GM19467 (cell line): Measurements from ENCODE around the gene ZNF593.

Experiments
- ATAC-seq: cut with Tn5 transposase; IDR thresholded peaks from one replicate; pipeline ENCODE4 v1.9.1; 2021; ENCODE audit warnings: mild to moderate bottlenecking, moderate library complexity; ENCODE audit not compliant: unreplicated experiment

The ZNF593 gene

DNA sequence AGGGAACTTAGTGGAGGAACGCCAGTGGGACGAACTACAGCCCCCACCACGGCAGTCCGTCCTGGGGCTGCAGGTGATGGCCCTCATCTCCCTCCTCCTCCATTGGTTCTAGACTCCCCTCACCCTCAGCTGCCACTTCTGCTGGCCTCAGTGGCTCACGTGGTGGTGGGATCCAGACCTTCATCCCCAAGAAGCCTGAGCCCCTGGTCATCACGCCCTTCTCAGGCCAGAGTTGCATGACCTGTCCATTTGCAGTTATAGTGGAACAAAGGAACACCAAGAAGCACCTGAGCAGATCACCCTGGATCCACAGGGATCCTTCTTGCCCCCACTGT is 23.8 kb upstream of the ZNF593 start:
- ATAC-seq, result no peak

DNA sequence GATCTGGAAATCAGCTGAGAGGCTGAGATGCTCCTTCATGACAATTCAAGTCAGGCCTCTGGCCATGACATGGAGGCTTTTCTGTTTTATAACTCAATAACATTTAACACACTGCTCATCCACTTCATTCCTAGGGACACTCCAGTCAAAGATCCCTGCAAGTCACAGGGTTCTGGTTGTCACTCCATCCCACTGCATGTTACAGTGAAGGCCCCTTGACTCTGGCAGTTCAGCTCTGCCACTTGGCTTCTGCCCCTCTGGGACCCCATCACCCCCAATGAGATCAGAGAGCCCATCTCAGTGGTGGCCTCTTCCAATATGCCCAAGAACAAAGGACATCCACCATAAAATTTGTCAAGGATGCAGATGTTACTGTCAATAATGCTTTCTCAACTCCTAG is 20.8 kb upstream of the ZNF593 start:
- no peak for ATAC-seq

DNA sequence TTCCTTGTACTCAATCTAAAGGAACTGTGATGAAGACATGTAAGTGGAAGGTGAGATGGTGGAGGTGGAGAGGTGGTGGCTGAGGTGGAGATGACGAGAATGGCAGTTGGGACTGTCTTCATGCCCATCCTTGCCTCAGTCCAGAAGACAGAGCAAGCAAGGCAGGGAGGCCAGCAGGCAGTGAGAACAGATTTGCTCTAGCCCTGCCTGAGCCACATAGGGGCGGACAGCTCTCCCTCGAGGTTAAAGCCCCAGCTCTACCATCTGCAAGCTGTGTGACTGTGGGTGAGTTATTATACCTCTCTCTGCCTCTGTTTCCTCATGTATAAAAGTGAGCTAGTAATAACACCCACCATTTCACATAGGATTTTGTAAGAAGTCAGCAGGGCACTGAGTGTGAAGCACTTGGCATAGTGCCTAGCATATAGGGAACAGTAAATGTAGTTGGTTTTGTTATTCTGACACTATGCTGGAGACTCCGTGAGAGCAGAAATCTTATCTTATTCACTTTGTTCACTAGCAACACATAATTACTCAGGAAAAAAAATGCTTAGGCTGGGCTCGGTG is 15.7 kb upstream of the ZNF593 start:
- ATAC-seq, result no peak

DNA sequence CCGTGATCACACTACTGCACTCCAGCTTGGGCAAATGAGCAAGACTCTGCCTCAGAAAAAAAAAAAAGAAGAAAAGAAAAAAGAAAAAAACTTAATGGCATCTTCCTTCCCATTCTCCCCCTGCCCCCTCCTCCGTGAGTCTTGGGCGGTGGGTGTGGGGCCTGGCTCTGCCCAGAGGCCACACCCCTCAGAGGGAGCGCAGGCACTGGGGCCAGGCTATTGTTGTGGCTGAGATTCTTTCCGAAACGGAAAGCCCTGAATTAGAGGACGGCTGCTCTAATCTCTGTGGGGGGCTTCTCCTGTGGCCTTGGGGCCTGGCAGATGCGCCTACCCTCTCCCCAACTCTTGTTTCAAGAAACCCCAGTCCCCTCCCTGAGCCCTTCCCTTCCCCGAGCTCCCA is 15.0 kb upstream of the ZNF593 start:
- no peak for ATAC-seq

DNA sequence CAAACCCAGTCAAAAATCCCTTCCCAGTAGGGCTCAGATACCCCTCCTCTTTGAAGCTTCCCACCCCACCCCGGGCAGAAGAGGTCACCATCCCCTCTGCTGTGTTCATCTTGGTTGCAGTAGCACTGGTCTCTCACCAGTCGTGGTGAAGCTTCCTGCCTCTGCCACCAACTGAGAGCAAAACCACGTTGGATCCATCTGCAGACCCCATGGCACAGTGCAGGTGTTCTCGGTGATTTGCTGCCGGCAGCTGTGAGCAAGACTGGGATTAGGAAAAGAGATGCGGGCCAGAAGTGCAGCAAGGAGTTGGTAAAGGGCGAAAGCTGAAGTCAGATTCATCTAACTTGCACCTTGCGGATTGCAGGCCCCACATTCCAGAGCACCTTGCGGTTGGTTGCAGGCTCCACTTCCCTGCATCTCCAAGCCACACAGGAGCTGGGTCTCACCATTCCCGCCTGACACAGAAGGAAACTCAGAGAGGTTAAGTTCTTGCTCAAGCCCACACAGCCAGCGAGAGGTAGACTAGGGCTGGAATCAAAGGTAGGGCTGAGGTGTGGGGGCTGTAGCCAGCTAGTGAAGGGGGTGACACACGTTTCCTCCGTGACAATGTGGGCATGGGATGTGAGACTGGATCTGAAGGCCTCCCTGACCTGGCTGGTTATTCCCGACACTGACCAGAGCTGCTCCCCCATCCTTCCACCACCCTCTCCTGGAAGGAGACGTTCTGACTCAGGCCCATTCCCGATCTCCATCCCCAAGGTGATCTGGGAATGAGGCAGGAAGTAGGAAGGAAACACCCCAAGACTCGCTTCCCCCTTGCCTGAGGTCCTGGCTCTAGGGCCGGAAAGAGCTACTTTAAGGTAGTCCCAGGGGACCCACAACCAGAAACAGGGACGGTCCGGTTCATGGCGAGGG is 14.1 kb upstream of the ZNF593 start:
- no peak for ATAC-seq

DNA sequence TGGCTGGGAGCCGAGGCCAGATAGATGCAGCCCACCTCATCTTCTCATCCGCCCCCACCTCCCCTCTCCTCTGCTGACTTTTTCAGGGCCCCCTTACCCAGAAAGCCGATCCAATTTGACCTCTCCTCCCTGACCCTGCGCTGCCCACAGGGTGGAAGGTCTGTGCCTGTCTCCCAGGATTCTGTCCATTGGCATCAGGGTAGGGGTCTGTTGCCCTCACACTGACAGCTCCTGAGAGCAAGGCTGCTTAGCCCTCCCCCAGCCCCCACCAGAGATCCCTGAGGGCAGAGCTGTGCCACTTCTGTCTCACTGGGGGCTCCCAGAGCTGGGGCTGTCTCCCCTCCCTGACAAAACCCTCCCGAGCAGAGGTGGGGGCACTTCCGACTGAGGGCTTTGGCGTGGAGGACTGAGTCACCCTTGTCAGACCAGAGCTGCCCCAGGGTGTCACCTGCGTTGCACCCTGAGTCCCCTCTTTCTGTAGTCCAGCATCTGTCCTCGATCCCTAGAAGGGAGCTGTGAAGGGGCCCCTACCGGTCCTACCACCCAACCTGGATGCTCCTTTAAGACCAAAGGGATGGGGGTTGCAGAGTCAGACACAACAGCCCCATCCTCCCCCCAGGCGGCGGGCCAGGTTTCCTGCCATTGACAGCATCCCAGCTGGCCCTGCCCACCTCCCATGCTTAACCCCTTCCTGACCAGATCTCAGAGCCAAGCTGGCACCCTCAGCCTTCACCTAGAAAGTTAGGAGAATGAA is 13.2 kb upstream of the ZNF593 start:
- ATAC-seq, result no peak

DNA sequence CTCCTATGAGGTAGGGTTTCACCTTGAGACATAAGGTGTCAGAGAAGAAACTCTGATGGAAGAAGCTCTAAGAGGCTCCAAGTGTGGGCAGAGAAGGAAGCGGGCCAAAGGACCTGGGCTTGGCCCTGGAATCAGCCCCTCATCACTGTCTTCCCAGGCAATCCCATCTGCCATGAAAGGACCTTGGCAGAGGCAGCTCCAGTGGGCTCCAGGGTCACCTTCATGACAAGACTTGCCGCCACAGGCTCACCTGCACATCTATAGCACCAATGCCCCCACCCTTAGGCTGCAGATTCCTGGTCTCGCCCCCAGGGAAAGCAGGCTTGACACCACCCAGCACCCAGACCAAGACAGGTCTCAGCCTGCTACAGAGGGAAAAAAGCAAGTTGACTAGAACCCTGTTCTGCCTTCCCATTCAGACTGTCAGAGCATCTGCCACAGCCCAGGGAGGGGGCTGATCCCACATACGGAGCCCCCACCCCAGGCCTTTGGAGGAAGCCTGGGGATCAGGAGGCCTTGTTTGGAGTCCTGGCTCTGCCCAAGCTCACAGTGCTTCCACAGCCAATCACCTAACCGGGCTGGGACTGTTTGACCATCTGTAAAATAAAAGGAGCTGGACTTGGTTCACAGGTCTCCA is 11.3 kb upstream of the ZNF593 start:
- no peak for ATAC-seq

DNA sequence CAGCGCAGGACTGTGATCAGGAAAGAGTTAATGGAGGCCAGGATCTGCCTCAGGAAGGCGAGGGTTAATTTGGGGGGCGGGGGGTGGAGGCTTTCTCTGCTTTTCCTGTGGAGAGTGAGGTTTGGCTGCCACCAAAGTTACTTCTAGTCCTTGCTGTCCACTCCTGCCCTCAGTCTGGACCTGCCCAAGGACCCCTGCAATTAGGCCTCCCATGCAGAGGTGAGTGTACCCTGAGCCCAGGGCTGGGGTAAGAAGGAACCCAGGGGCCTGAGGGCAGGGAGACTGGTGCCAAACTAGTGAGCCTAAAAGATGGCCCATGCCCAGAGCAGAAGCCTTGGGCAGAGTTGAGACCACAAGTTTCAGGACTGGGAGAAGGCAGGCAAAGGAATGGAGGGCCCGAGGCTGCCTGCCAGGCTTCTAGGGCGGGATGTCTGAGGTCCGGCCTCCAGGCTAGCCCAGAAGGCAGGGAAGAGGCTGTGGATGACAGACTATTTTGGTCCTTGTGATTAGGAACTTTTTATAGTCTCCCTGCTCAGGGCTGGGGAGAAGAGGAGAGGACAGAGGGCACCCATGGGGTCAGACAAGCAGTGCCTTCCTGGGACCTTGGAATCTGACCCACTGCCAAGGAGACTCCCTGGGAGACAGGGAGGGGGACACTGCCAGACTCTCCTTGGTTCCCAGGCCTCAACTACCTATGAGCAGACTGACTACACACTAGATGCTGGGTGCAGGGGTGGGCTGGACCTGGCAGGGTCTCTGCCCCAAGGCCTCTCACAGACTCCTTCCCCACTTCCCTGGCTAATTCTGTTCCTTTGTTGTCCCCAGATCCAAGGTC is 10.6 kb upstream of the ZNF593 start, which contains the start of gene FAM110D:
FAM110D (plus strand) TSS at position 172 of the 835 bp plus-strand sequence. CDS start 2,213 bp downstream, outside the sequence.
- no peak for ATAC-seq

DNA sequence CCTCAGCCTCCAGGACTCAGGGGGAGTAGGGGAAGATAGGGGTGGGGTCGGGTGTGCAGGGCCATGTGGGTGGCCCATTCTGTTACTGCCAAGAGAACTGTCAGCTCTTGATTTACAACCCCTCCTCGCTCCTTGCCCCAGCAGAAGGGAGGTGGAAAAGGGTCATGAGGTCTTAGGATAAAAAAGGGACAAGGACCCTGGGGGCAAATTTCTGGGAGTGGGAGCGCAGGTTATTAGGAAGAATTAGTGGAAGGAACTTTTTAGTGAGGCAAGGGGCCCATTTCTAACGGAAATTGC is 10.0 kb upstream of the ZNF593 start:
- ATAC-seq, result no peak

DNA sequence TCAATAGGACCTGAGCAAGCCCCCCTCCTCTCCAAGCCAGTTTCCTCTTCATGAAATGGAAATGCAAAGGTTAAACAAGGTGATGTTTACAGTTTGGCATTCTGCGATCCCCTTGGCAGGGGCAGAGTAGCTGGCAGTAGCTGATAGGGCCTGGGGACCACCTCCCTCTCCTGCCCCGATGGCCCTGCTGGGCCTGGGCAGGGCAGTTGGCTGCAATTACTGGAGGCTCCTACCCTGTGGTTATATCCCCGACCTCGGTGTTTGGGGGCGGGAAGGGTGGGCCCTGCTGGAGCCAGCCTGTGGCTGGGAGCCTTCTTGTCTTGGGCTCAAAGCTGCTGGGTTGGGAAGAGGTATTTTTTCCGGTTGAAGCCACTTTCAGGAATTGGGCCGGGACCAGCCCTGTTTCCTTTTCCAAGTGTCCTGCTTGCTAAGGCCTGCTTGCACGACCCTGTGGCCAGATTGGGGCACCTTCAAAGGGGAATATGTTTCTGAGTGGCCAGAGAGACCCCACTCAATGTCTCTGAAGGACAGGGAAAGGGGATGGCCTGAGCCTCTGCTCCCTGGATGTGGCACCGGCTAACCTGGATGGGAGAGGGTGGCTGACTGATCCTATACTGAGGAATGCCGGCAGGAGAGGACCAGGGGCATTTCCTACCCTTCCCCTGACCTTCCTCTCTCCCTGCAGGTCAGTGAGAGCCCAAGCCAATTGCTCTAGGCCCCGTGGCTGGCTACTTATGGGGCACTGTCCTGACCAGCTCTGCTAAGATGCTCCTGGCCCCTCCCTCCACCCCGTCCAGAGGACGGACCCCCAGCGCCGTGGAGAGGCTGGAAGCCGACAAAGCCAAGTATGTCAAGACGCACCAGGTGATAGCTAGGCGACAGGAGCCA is 8.9 kb upstream of the ZNF593 start:
- ATAC-seq, result no peak

DNA sequence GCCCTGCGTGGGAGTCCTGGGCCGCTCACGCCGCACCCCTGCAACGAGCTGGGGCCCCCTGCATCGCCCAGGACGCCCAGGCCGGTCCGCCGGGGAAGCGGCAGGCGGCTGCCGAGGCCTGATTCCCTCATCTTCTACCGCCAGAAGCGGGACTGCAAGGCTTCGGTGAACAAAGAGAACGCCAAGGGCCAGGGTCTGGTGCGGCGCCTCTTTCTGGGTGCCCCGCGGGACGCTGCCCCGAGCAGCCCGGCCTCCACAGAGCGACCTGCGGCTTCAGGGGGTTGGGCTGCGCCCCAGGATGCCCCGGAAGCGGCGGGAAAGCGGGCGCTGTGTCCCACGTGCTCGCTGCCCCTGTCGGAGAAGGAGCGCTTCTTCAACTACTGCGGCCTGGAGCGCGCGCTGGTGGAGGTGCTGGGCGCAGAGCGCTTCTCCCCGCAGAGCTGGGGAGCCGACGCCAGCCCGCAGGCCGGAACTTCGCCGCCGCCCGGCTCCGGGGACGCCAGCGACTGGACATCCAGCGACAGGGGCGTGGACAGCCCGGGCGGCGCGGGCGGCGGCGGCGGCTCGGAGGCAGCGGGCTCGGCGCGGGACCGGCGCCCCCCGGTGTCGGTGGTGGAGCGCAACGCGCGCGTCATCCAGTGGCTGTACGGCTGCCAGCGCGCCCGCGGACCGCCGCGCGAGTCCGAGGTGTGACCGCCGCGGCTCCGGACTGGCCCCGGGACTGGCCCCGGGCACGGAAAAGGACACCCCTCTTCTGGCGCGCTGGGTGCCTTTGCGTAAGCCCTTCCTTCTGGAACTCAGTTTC is 8.1 kb upstream of the ZNF593 start:
- no peak for ATAC-seq

DNA sequence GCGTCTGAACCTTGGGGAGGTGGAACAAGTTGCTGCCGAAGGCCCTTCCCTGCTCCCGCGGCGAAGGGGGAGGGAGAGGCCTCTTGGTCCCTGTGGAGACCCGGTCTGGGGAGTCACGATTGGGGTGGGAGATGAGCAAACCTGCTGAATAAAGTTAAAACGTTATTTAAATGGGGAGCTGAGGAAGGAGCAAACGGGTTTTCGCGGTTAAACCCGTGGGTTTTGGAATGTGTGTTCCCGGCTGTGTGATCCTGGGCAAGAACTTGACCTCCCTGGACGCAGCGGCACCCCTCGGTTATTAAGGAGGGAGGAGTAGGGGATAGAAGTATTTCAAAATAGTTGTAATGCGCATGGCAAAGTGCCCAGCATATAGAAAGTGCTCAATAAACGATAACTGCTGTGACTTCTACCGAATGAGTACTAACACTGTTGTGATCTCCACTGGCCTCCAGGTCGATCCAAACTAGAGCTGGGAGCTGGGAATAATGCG is 7.4 kb upstream of the ZNF593 start:
- no peak for ATAC-seq

DNA sequence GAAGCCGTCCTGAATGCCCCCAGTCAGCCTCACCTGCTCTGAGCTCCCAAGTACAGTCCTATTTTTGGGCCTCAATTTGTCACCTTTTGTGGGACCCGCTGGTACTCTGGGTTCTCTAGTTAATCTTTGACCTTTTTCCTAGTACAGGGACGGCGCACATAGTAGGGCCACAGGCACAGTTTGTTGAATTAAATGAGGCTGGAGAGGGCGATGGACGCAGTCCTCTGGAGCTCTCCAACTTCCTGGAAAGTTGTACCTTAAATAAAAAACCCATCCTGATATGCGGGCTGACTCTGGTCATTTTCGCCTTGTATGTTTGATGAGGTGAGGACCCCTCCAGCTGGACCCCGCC is 6.0 kb upstream of the ZNF593 start:
- no peak for ATAC-seq

DNA sequence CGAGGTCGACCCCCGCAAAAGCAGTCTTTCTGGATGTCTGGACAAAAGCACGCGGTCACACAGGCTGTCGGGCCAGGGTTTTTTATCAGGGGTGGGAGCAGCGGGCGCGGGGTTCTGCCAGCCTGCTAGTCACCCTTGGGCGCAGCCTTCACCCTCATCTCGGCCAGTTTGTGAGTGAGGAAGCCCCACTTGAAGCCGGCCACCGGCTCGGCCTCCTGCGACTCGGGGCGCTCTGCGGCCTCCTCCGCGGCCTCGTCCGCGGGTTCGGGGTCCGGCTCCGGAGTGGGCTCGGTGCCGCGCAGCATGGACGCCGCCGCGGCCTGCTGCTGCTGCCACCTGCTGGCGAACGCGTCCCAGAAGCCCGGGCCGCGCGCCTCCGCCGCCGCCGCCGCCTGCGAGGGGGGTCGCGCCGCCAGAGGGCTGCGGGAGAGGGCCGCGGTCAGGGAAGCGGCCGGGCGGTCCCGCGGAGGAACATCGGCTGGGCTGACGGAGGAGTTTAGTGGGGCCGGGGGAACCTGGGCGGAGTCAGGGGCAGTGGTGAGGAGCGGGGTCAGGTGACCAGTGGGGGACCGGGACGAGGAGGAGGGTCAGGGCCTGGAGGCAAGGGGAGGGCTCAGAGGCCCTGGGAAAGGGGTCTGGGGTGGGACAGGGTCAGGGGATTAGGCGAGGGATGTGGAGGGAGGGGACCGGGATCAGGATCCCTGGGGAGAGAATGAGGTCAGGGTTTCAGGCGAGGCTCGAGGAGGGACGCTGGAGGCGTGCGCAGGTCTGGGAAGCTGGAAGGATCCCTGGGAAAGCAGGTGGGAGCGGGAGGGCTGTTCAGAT is 5.5 kb upstream of the ZNF593 start:
- ATAC-seq, result no peak

DNA sequence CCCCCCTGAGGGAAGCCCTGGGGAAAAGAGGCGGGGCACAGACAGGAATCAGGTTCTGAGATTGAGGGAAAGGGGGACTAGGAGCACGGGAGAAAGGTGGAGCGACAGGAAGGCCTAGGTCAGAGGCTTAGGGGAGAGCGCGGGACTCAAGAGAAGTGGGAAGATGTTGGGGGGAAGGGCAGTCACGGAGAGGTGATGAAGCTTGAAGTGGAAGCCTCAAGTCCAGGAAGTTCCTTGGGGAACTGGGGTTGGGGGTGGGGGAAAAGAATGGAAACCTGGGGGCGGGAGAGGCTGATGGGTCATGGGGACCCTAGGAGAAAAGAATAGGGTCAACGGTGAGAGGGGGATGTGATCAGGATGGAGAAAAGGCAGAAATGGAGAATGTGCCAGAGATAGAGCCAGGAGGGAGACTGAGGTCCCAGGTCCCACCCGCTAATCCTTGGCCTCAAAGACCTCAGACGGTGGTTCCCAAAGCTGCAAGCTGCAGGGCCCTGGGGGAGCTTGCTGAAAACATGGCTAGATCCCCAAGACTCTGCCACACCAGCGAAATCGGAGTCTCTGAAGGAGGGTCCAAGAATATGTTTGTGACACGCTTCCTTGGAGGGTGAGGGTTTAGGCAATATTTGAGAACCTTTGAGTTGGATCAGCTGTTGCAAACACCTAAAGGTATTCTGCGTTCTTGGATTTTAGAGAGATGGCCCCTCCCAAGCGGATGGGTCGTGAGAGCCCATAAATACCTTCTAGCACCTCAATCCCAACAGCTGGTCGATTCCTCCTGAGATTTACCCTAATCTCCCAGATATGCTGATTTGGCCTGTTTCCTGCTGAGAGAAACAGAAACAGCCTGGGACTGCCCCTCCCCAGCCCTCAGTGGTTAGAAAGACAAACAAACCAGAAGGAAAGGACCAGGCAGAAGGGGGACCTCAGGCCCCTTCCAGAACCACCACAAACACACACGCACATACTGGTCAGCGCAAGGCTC is 4.6 kb upstream of the ZNF593 start:
- ATAC-seq, result no peak

DNA sequence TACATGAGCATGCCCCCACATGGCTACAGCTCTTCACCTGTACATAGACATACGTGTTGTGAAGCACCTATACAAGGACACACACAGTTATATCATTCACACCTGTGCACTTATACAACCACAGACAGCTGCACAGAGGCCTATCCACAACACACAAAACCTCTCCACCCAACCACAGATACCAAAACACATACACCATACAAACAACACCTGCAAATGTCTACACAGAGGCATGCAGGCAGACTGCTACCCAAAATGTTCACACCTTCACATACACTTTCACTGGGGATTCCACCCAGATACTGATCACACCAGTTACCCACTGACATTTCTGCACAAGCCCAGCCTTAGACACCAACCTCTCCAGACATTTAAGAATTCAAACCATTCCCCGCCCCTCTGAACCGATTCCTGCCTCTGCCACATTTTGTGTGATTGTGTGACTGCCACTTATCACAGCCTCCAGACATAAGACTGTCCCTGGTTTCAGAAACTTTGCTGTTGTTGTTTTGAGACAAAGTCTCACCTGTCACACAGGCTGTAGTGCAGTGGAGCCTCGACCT is 2.9 kb upstream of the ZNF593 start:
- no peak for ATAC-seq
